ENCODE data around the gene BCAT1.
"Not testable (repeated sequence)": the region's sequence is repeated elsewhere in the genome, so short reads cannot be mapped to it uniquely, and the experiment has no call there.

BCAT1 gene

GRCh38 chr12:24926080-24926479, 22.8 kb downstream of the BCAT1 start:
- DNase-seq (ENCODE audit: low read depth): not testable (repeated sequence)

GRCh38 chr12:24922090-24922489, 26.8 kb downstream of the BCAT1 start:
- no peak for DNase-seq (ENCODE audit: low read depth)

- DNase-seq (ENCODE audit: low read depth): no peak
Measured at GRCh38 chr12:24921251-24922038, 27.5 kb downstream of the BCAT1 start.

- DNase-seq (ENCODE audit: low read depth): no peak
Measured at GRCh38 chr12:24920141-24920540, 28.8 kb downstream of the BCAT1 start.

GRCh38 chr12:24919346-24920001, 29.4 kb downstream of the BCAT1 start:
- DNase-seq (ENCODE audit: low read depth): no peak

GRCh38 chr12:24918596-24918995, 30.3 kb downstream of the BCAT1 start:
- DNase-seq (ENCODE audit: low read depth): no peak

- DNase-seq (ENCODE audit: low read depth): no peak
Measured at GRCh38 chr12:24915501-24915900, 33.4 kb downstream of the BCAT1 start.

GRCh38 chr12:24913953-24914352, 34.9 kb downstream of the BCAT1 start:
- no peak for DNase-seq (ENCODE audit: low read depth)

GRCh38 chr12:24913130-24913529, 35.8 kb downstream of the BCAT1 start:
- DNase-seq (ENCODE audit: low read depth): no peak

- DNase-seq (ENCODE audit: low read depth): no peak
Measured at GRCh38 chr12:24911271-24911791, 37.6 kb downstream of the BCAT1 start.

GRCh38 chr12:24910192-24910591, 38.7 kb downstream of the BCAT1 start:
- not testable (repeated sequence) for DNase-seq (ENCODE audit: low read depth)

GRCh38 chr12:24909667-24910066, 39.2 kb downstream of the BCAT1 start:
- DNase-seq (ENCODE audit: low read depth): no peak

- no peak for DNase-seq (ENCODE audit: low read depth)
Measured at GRCh38 chr12:24907464-24907863, 41.4 kb downstream of the BCAT1 start.

GRCh38 chr12:24906141-24906540, 42.8 kb downstream of the BCAT1 start:
- DNase-seq (ENCODE audit: low read depth): no peak

- no peak for DNase-seq (ENCODE audit: low read depth)
Measured at GRCh38 chr12:24905431-24905830, 43.5 kb downstream of the BCAT1 start.

- no peak for DNase-seq (ENCODE audit: low read depth)
Measured at GRCh38 chr12:24904871-24905270, 44.0 kb downstream of the BCAT1 start.

GRCh38 chr12:24903329-24904088, 45.4 kb downstream of the BCAT1 start:
- DNase-seq (ENCODE audit: low read depth): no peak

GRCh38 chr12:24902511-24903328, 46.2 kb downstream of the BCAT1 start:
- DNase-seq (ENCODE audit: low read depth): no peak

- no peak for DNase-seq (ENCODE audit: low read depth)
Measured at GRCh38 chr12:24901576-24902461, 47.1 kb downstream of the BCAT1 start.

- DNase-seq (ENCODE audit: low read depth): no peak
Measured at GRCh38 chr12:24900196-24900595, 48.7 kb downstream of the BCAT1 start.

Data from stimulated activated CD8-positive, alpha-beta memory T cell treated with anti-CD3 and anti-CD28 coated beads, Interleukin-15, amount 100 ng/mL, for 1 hour (primary cell).